RCC 7860 (cell line): ENCODE measurements around the gene B4GALT1.

Experiments used
- DNase-seq: peaks from one replicate; pipeline ENCODE4 v3.0.0-alpha.2; 2015; ENCODE audit warnings: low spot score
- FAIRE-seq: peaks from 2 replicates; lab custom pipeline; 2012; peaks lifted over from hg19 to GRCh38; lab: Jason Lieb, UNC

The B4GALT1 gene

GRCh38 chr9:33127881-33128280, 39.3 kb downstream of the B4GALT1 start:
- FAIRE-seq = no peak
- no peak for DNase-seq

GRCh38 chr9:33125871-33126823, 41.0 kb downstream of the B4GALT1 start:
- DNase-seq = peak; percentile 57
- peak; percentile 75 for FAIRE-seq

- FAIRE-seq (no peak), DNase-seq (no peak)
These were observed 41.7 kb downstream of the B4GALT1 start for GRCh38 chr9:33125461-33125860.

GRCh38 chr9:33124751-33125381, 42.3 kb downstream of the B4GALT1 start:
- FAIRE-seq (no peak), DNase-seq (no peak)

- FAIRE-seq = no peak
- DNase-seq = no peak
These were observed 43.1 kb downstream of the B4GALT1 start for GRCh38 chr9:33124046-33124445.

- no peak for DNase-seq
- no peak for FAIRE-seq
These were observed 43.6 kb downstream of the B4GALT1 start for GRCh38 chr9:33123407-33124031.

- FAIRE-seq = no peak
- DNase-seq = no peak
These were observed 46.5 kb downstream of the B4GALT1 start for GRCh38 chr9:33120620-33121019.

- no peak for DNase-seq
- no peak for FAIRE-seq
These were observed 49.3 kb downstream of the B4GALT1 start for GRCh38 chr9:33117796-33118195.

GRCh38 chr9:33117306-33117705, 49.8 kb downstream of the B4GALT1 start:
- peak; percentile 73 for FAIRE-seq
- no peak for DNase-seq

GRCh38 chr9:33116860-33117259, 50.3 kb downstream of the B4GALT1 start:
- FAIRE-seq = no peak
- DNase-seq = no peak

GRCh38 chr9:33114746-33115145, 52.4 kb downstream of the B4GALT1 start:
- FAIRE-seq (no peak), DNase-seq (no peak)

GRCh38 chr9:33113799-33114547, 53.2 kb downstream of the B4GALT1 start:
- no peak for FAIRE-seq

GRCh38 chr9:33112094-33112493, 55.0 kb downstream of the B4GALT1 start:
- FAIRE-seq (no peak), DNase-seq (no peak)

More at GRCh38 chr9:33113799-33114547, 53.2 kb downstream of the B4GALT1 start:
- no peak for DNase-seq

GRCh38 chr9:33111631-33112030, 55.5 kb downstream of the B4GALT1 start:
- DNase-seq (no peak), FAIRE-seq (no peak)

- FAIRE-seq = no peak
- no peak for DNase-seq
These were observed 56.5 kb downstream of the B4GALT1 start for GRCh38 chr9:33110686-33111085.

GRCh38 chr9:33109850-33110595, 57.1 kb downstream of the B4GALT1 start:
- DNase-seq = no peak
- no peak for FAIRE-seq

- DNase-seq = no peak
- no peak for FAIRE-seq
These were observed 58.0 kb downstream of the B4GALT1 start for GRCh38 chr9:33109097-33109496.

- FAIRE-seq = no peak
- DNase-seq = no peak
These were observed 58.7 kb downstream of the B4GALT1 start for GRCh38 chr9:33108472-33108871.

GRCh38 chr9:33107762-33108161, 59.4 kb downstream of the B4GALT1 start:
- DNase-seq (peak; percentile 16), FAIRE-seq (no peak)
